ENCODE data around the gene LAMC1. TPM values are rescaled to one million over a fixed set of nuclear protein-coding genes. Genes with fewer than 3 reads are reported as not detected.
A peak's percentile ranks its signal among the peaks of the same experiment; 100 is the strongest.

The LAMC1 gene
- total RNA-seq, 1 experiment from 2014 or later, result 71.5 TPM

GRCh38 chr1:183193963-183194525 is 170.8 kb downstream of the LAMC1 start:
- no peak overlapping the region for H3K27ac ChIP-seq (ENCODE audit: low read length)

GRCh38 chr1:183194527-183195141 is 171.4 kb downstream of the LAMC1 start:
- H4K20me1 ChIP-seq (ENCODE audit: low read length), result no peaks in the 10 kb centered on the region
- H3K4me3 ChIP-seq (ENCODE audit: low read length), result no peak overlapping the region
- TF ChIP-seq EZH2 (IDR thresholded peaks at IDR 0.05; ENCODE audit: low read length, unreplicated experiment) (no peak), CTCF (conservative IDR thresholded peaks at IDR 0.05; ENCODE audit: low read depth, low read length) (no peak), EZH2phosphoT487 (IDR thresholded peaks at IDR 0.05; ENCODE audit: borderline replicate concordance, low read length) (no peak)
- H3K4me2 ChIP-seq (ENCODE audit: low read length), result peak overlapping the region; percentile 13; the same call in 1 of the 2 replicates
- ATAC-seq (no peak), DNase-seq (no peak)
- peak overlapping the region; percentile 36 for H3K27ac ChIP-seq (ENCODE audit: low read length)
- H3K79me2 ChIP-seq (ENCODE audit: low read length), result peaks cover 70% of the 10 kb centered on the region
- no peaks in the 10 kb centered on the region for H3K9me3 ChIP-seq (ENCODE audit: low read length)
- H3K4me1 ChIP-seq (ENCODE audit: insufficient read depth, low read length), result peaks cover 17% of the 10 kb centered on the region
- H3K9ac ChIP-seq (ENCODE audit: low read length), result no peak overlapping the region
- H2AFZ ChIP-seq (ENCODE audit: low read length), result no peak overlapping the region
- CTCF ChIA-PET, result no interaction called here
- H3F3A ChIP-seq (ENCODE audit: low read length, unreplicated experiment), result peaks cover 5% of the 10 kb centered on the region
- no peaks in the 10 kb centered on the region for H3K9me2 ChIP-seq (replicated peaks; ENCODE audit: low read length)
- intact Hi-C loops (cut with micrococcal nuclease), result no loop called here
- H3K36me3 ChIP-seq (ENCODE audit: low read depth, low read length), result peaks cover 3% of the 10 kb centered on the region; the same call in 1 of the 2 replicates
- POLR2A ChIA-PET (ENCODE audit: unreplicated experiment), result no interaction called here
- no TSS peak for BruUV-seq (replicated peaks)
- no peaks in the 10 kb centered on the region for H3K27me3 ChIP-seq (ENCODE audit: low read length)

More at GRCh38 chr1:183193963-183194525, 170.8 kb downstream of the LAMC1 start:
- intact Hi-C loops (cut with micrococcal nuclease), result no loop called here
- Histone ChIP-seq H3K9me2 (replicated peaks; ENCODE audit: low read length) (no peaks in the 10 kb centered on the region), H3K79me2 (ENCODE audit: low read length) (peaks cover 72% of the 10 kb centered on the region), H3K4me2 (ENCODE audit: low read length) (no peak overlapping the region), H3K27me3 (ENCODE audit: low read length) (no peaks in the 10 kb centered on the region), H3K9ac (ENCODE audit: low read length) (no peak overlapping the region), H3K9me3 (ENCODE audit: low read length) (no peaks in the 10 kb centered on the region), H3F3A (ENCODE audit: low read length, unreplicated experiment) (peaks cover 5% of the 10 kb centered on the region), H3K36me3 (ENCODE audit: low read depth, low read length) (peaks cover 3% of the 10 kb centered on the region; the same call in 1 of the 2 replicates), H3K4me1 (ENCODE audit: insufficient read depth, low read length) (peaks cover 17% of the 10 kb centered on the region), H4K20me1 (ENCODE audit: low read length) (no peaks in the 10 kb centered on the region), H2AFZ (ENCODE audit: low read length) (no peak overlapping the region), H3K4me3 (ENCODE audit: low read length) (no peak overlapping the region)
- BruUV-seq (replicated peaks), result no TSS peak
- ChIA-PET POLR2A (ENCODE audit: unreplicated experiment) (interaction anchor here (0.5 kb wide), 1 partner anchor 123 kb away, joined by 3 read pairs; no protein-coding TSS in a partner anchor), CTCF (no interaction called here)
- ATAC-seq (no peak), DNase-seq (no peak)
- TF ChIP-seq EZH2 (IDR thresholded peaks at IDR 0.05; ENCODE audit: low read length, unreplicated experiment), result no peak
- TF ChIP-seq CTCF (conservative IDR thresholded peaks at IDR 0.05; ENCODE audit: low read depth, low read length), result no peak
- no peak for TF ChIP-seq EZH2phosphoT487 (IDR thresholded peaks at IDR 0.05; ENCODE audit: borderline replicate concordance, low read length)

- intact Hi-C loops (cut with micrococcal nuclease), result no loop called here
- peak overlapping the region; percentile 13; the same call in 1 of the 2 replicates for H3K4me2 ChIP-seq (ENCODE audit: low read length)
- H3K9me3 ChIP-seq (ENCODE audit: low read length), result no peaks in the 10 kb centered on the region
- H3K9me2 ChIP-seq (replicated peaks; ENCODE audit: low read length), result no peaks in the 10 kb centered on the region
- H4K20me1 ChIP-seq (ENCODE audit: low read length), result no peaks in the 10 kb centered on the region
- POLR2A ChIA-PET (ENCODE audit: unreplicated experiment), result no interaction called here
- peaks cover 3% of the 10 kb centered on the region; the same call in 1 of the 2 replicates for H3K36me3 ChIP-seq (ENCODE audit: low read depth, low read length)
- no peak overlapping the region for H2AFZ ChIP-seq (ENCODE audit: low read length)
- peak overlapping the region; percentile 36 for H3K27ac ChIP-seq (ENCODE audit: low read length)
- peaks cover 17% of the 10 kb centered on the region for H3K4me1 ChIP-seq (ENCODE audit: insufficient read depth, low read length)
- H3K4me3 ChIP-seq (ENCODE audit: low read length), result no peak overlapping the region
- H3K27me3 ChIP-seq (ENCODE audit: low read length), result no peaks in the 10 kb centered on the region
- peaks cover 67% of the 10 kb centered on the region for H3K79me2 ChIP-seq (ENCODE audit: low read length)
- no TSS peak for BruUV-seq (replicated peaks)
- DNase-seq (peak; percentile 38), ATAC-seq (peak; percentile 63)
- CTCF ChIA-PET, result interaction anchor here (0.6 kb wide), 1 partner anchor 40 kb away, joined by 3 read pairs; no protein-coding TSS in a partner anchor
- H3K9ac ChIP-seq (ENCODE audit: low read length), result no peak overlapping the region
- TF ChIP-seq EZH2phosphoT487 (IDR thresholded peaks at IDR 0.05; ENCODE audit: borderline replicate concordance, low read length), result no peak
- TF ChIP-seq CTCF (conservative IDR thresholded peaks at IDR 0.05; ENCODE audit: low read depth, low read length), result no peak
- TF ChIP-seq EZH2 (IDR thresholded peaks at IDR 0.05; ENCODE audit: low read length, unreplicated experiment), result no peak
- peaks cover 5% of the 10 kb centered on the region for H3F3A ChIP-seq (ENCODE audit: low read length, unreplicated experiment)
Observed at GRCh38 chr1:183195142-183195574, 171.9 kb downstream of the LAMC1 start.

Measured in PC-3 (cell line).